Caco-2 (cell line): ENCODE data around the gene ALDH3A1. TPM values are rescaled to one million over a fixed set of nuclear protein-coding genes. Genes with fewer than 3 reads are reported as not detected.

ENCODE experiments used
- BruUV-seq: library from RNA; stranded (reverse); fragments of 400-500 nt; replicated peaks from 2 replicates; lab custom pipeline; 2021; lab: Mats Ljungman, UMichigan
- CTCF ChIA-PET: fragments of 300-600 bp; sonication (Branson Sonifier 250); formaldehyde crosslinking; loops from one replicate; lab custom pipeline; 2022; ENCODE audit warnings: antibody characterized with exemption; lab: Charles Lee
- POLR2A ChIA-PET: fragments of 300-600 bp; sonication (Branson Sonifier 250); formaldehyde crosslinking; loops from one replicate; lab custom pipeline; 2022; ENCODE audit warnings: antibody characterized with exemption; lab: Charles Lee
- DNase-seq, 2 experiments: peaks; one replicate each; pipeline versions ENCODE4 v3.0.0 to v3.0.0-alpha.2; 2020 to 2022
- H3K27me3 ChIP-seq: replicated peaks from 2 replicates; pipeline ENCODE4 v1.6.0; 2011; ENCODE audit warnings: low read length; ENCODE audit not compliant: control insufficient read depth, insufficient read depth
- H3K36me3 ChIP-seq: 2 replicates; pipeline ENCODE4 v1.5.1; 2011; ENCODE audit warnings: low read length; ENCODE audit not compliant: control insufficient read depth, insufficient read depth
- H3K4me1 ChIP-seq: fragments of 250-450 bp; sonication (Bioruptor Pico); 2 replicates; pipeline ENCODE4 v1.5.1; 2020; ENCODE audit warnings: mild to moderate bottlenecking
- H3K4me3 ChIP-seq: 2 replicates; pipeline ENCODE4 v1.5.1; 2011; ENCODE audit warnings: low read depth, mild to moderate bottlenecking, control low read depth, low read length
- H3K9me3 ChIP-seq: fragments of 250-450 bp; sonication (Bioruptor Pico); 2 replicates; pipeline ENCODE4 v1.5.1; 2020; ENCODE audit warnings: mild to moderate bottlenecking, moderate library complexity
- H3K27ac Mint-ChIP-seq: one replicate; pipeline ENCODE4 v1.8.0; 2022; ENCODE audit warnings: mixed read lengths; ENCODE audit not compliant: unreplicated experiment
- H3K27me3 Mint-ChIP-seq: one replicate; pipeline ENCODE4 v1.8.0; 2022; ENCODE audit warnings: mixed read lengths; ENCODE audit not compliant: insufficient read depth, unreplicated experiment
- H3K36me3 Mint-ChIP-seq: one replicate; pipeline ENCODE4 v1.8.0; 2022; ENCODE audit warnings: mild to moderate bottlenecking, mixed read lengths; ENCODE audit not compliant: insufficient read depth, unreplicated experiment
- H3K4me1 Mint-ChIP-seq: one replicate; pipeline ENCODE4 v1.8.0; 2022; ENCODE audit warnings: low read depth, mixed read lengths; ENCODE audit not compliant: unreplicated experiment
- H3K4me3 Mint-ChIP-seq: one replicate; pipeline ENCODE4 v1.8.0; 2022; ENCODE audit warnings: mild to moderate bottlenecking, moderate library complexity, mixed read lengths; ENCODE audit not compliant: unreplicated experiment
- H3K9me3 Mint-ChIP-seq: one replicate; pipeline ENCODE4 v1.8.0; 2022; ENCODE audit warnings: mixed read lengths; ENCODE audit not compliant: unreplicated experiment
- CTCF ChIP-seq, 2 experiments: fragments of 200-600 bp in 1 of 2; IDR thresholded peaks; 1 replicate in 1 of 2; 2 replicates in 1 of 2; pipeline versions ENCODE4 v1.5.1 to v1.8.0; 2011 to 2022; ENCODE audit warnings: antibody characterized with exemption in 1 of 2, control low read depth in 1 of 2, inconsistent platforms in 1 of 2, low read depth in 1 of 2, low read length in 1 of 2, mild to moderate bottlenecking in 1 of 2, moderate library complexity in 1 of 2; ENCODE audit not compliant: insufficient read depth in 1 of 2, severe bottlenecking in 1 of 2, unreplicated experiment in 1 of 2
- intact Hi-C: fragments of 100-400 bp; cut with micrococcal nuclease; formaldehyde crosslinking; loops from one replicate; pipeline ENCODE4 v1.10.0; 2022; ENCODE audit not compliant: unreplicated experiment
- total RNA-seq: library from RNA; stranded (reverse); gene quantifications from 2 replicates; pipeline ENCODE4 v1.2.3, GENCODE V29; 2022

Gene ALDH3A1
- total RNA-seq, 1 experiment from 2014 or later: 8.3 TPM

- BruUV-seq: no TSS peak
- no peak overlapping the region for H3K4me3 Mint-ChIP-seq
- CTCF ChIA-PET: interaction anchor here (0.6 kb wide), 1 partner anchor 205 kb away, joined by 3 read pairs; no protein-coding TSS in a partner anchor
- intact Hi-C loops: no loop called here
- no peaks in the 10 kb centered on the region for H3K9me3 ChIP-seq
- no peaks in the 10 kb centered on the region for H3K27me3 ChIP-seq
- H3K36me3 ChIP-seq: no peaks in the 10 kb centered on the region
- H3K27ac Mint-ChIP-seq: no peak overlapping the region
- POLR2A ChIA-PET: no interaction called here
- peaks cover 13% of the 10 kb centered on the region for H3K9me3 Mint-ChIP-seq
- no peak for TF ChIP-seq CTCF (IDR thresholded peaks at IDR 0.05; ENCODE audit: insufficient read depth in 1 of 2, low read depth in 1 of 2, low read length in 1 of 2, severe bottlenecking in 1 of 2, unreplicated experiment in 1 of 2)
- H3K36me3 Mint-ChIP-seq: peaks cover 9% of the 10 kb centered on the region
- no peak for DNase-seq
- H3K4me1 ChIP-seq: no peaks in the 10 kb centered on the region
- H3K27me3 Mint-ChIP-seq: no peaks in the 10 kb centered on the region
- H3K4me1 Mint-ChIP-seq: no peaks in the 10 kb centered on the region
- no peak overlapping the region for H3K4me3 ChIP-seq
Measured at GRCh38 chr17:19787733-19788357, 39.7 kb upstream of the ALDH3A1 start.

GRCh38 chr17:19785854-19786253 lies 37.8 kb upstream of the ALDH3A1 start:
- Mint-ChIP-seq H3K4me1 (no peaks in the 10 kb centered on the region), H3K27me3 (no peaks in the 10 kb centered on the region), H3K4me3 (no peak overlapping the region), H3K27ac (no peak overlapping the region), H3K9me3 (peaks cover 10% of the 10 kb centered on the region), H3K36me3 (peaks cover 9% of the 10 kb centered on the region)
- TF ChIP-seq CTCF (IDR thresholded peaks at IDR 0.05; ENCODE audit: insufficient read depth in 1 of 2, low read depth in 1 of 2, low read length in 1 of 2, severe bottlenecking in 1 of 2, unreplicated experiment in 1 of 2): peak in 1 of 2 experiments; percentile 30
- POLR2A ChIA-PET: no interaction called here
- no peak overlapping the region for H3K4me3 ChIP-seq
- no peaks in the 10 kb centered on the region for H3K27me3 ChIP-seq
- no TSS peak for BruUV-seq
- H3K36me3 ChIP-seq: no peaks in the 10 kb centered on the region
- intact Hi-C loops: no loop called here
- CTCF ChIA-PET: interaction anchor here (0.6 to 1.3 kb wide), 2 partner anchors 24 to 207 kb away, joined by 3 read pairs; no protein-coding TSS in a partner anchor
- no peaks in the 10 kb centered on the region for H3K9me3 ChIP-seq
- DNase-seq: peak in 1 of 2 experiments; percentile 17
- no peaks in the 10 kb centered on the region for H3K4me1 ChIP-seq

- no peak overlapping the region for H3K27ac Mint-ChIP-seq
- H3K27me3 Mint-ChIP-seq: no peaks in the 10 kb centered on the region
- H3K4me3 ChIP-seq: no peak overlapping the region
- H3K36me3 ChIP-seq: no peaks in the 10 kb centered on the region
- intact Hi-C loops: no loop called here
- ChIA-PET POLR2A (no interaction called here), CTCF (interaction anchor here (0.6 to 1.2 kb wide), 2 partner anchors 19 to 34 kb away, joined by 3 to 8 read pairs; partner anchors contain the start of gene ALDH3A1)
- no peaks in the 10 kb centered on the region for H3K4me1 ChIP-seq
- H3K36me3 Mint-ChIP-seq: no peaks in the 10 kb centered on the region
- H3K4me1 Mint-ChIP-seq: no peaks in the 10 kb centered on the region
- no peaks in the 10 kb centered on the region for H3K9me3 Mint-ChIP-seq
- no peak overlapping the region for H3K4me3 Mint-ChIP-seq
- H3K27me3 ChIP-seq: no peaks in the 10 kb centered on the region
- TF ChIP-seq CTCF (IDR thresholded peaks at IDR 0.05; ENCODE audit: insufficient read depth in 1 of 2, low read depth in 1 of 2, low read length in 1 of 2, severe bottlenecking in 1 of 2, unreplicated experiment in 1 of 2): no peak
- no peak for DNase-seq
- no TSS peak for BruUV-seq
- no peaks in the 10 kb centered on the region for H3K9me3 ChIP-seq
Measured at GRCh38 chr17:19781488-19782458, 33.7 kb upstream of the ALDH3A1 start.
